HEK293 (cell line): ENCODE results near the gene HOXB7.

Source experiments
- ATF2 ChIP-seq: fragments of 450-650 bp; formaldehyde crosslinking; IDR thresholded peaks from 2 replicates; pipeline ENCODE4 v1.5.1; 2016; ENCODE audit warnings: missing biosample characterization, missing genetic modification characterization, low read depth
- ELK4 ChIP-seq: IDR thresholded peaks from 2 replicates; pipeline ENCODE4 v1.6.1; 2011; ENCODE audit warnings: mild to moderate bottlenecking, low read depth, low read length, borderline replicate concordance
- HOXA7 ChIP-seq: sonication (generic); formaldehyde crosslinking; IDR thresholded peaks from 2 replicates; pipeline ENCODE4 v1.8.1; 2022; ENCODE audit warnings: missing genetic modification reagents, borderline replicate concordance
- IKZF3 ChIP-seq: fragments of 450-650 bp; IDR thresholded peaks from 2 replicates; pipeline ENCODE4 v1.5.0; 2018; ENCODE audit warnings: missing biosample characterization, mild to moderate bottlenecking, missing genetic modification characterization, moderate library complexity
- KLF9 ChIP-seq: fragments of 450-650 bp; formaldehyde crosslinking; IDR thresholded peaks from 2 replicates; pipeline ENCODE4 v1.5.1; 2016; ENCODE audit warnings: missing biosample characterization, missing genetic modification characterization, low read depth
- MZF1 ChIP-seq: fragments of 450-650 bp; formaldehyde crosslinking; IDR thresholded peaks from 2 replicates; pipeline ENCODE4 v1.5.1; 2017; ENCODE audit warnings: missing biosample characterization, missing genetic modification characterization, borderline replicate concordance
- SP7 ChIP-seq: fragments of 450-650 bp; formaldehyde crosslinking; IDR thresholded peaks from 2 replicates; pipeline ENCODE4 v1.5.1; 2016; ENCODE audit warnings: missing biosample characterization, missing genetic modification characterization
- ZBTB49 ChIP-seq: fragments of 450-650 bp; formaldehyde crosslinking; IDR thresholded peaks from 2 replicates; pipeline ENCODE4 v1.5.1; 2016; ENCODE audit warnings: missing biosample characterization, missing genetic modification characterization, low read depth
- ZEB2 ChIP-seq: fragments of 450-650 bp; formaldehyde crosslinking; IDR thresholded peaks from 2 replicates; pipeline ENCODE4 v1.5.1; 2016; ENCODE audit warnings: missing biosample characterization, missing genetic modification characterization
- ZNF24 ChIP-seq: fragments of 450-650 bp; formaldehyde crosslinking; IDR thresholded peaks from 2 replicates; pipeline ENCODE4 v1.5.1; 2016; ENCODE audit warnings: missing biosample characterization, missing genetic modification characterization
- ZNF341 ChIP-seq: fragments of 450-650 bp; formaldehyde crosslinking; IDR thresholded peaks from 2 replicates; pipeline ENCODE4; 2016; ENCODE audit warnings: low read depth, missing biosample characterization, missing genetic modification characterization
- ZNF362 ChIP-seq: fragments of 450-650 bp; formaldehyde crosslinking; IDR thresholded peaks from 2 replicates; pipeline ENCODE4 v1.5.1; 2016; ENCODE audit warnings: missing biosample characterization, missing genetic modification characterization
- ZNF37A ChIP-seq: fragments of 450-650 bp; IDR thresholded peaks from 2 replicates; pipeline ENCODE4 v1.5.1; 2018; ENCODE audit warnings: missing biosample characterization, missing genetic modification characterization
- ZNF394 ChIP-seq: fragments of 450-650 bp; formaldehyde crosslinking; IDR thresholded peaks from 2 replicates; pipeline ENCODE4 v1.5.1; 2016; ENCODE audit warnings: missing biosample characterization, missing genetic modification characterization, mild to moderate bottlenecking, moderate library complexity, borderline replicate concordance
- ZNF555 ChIP-seq: fragments of 450-650 bp; formaldehyde crosslinking; conservative IDR thresholded peaks from 2 replicates; pipeline ENCODE4 v1.5.1; 2017; ENCODE audit warnings: missing biosample characterization, mild to moderate bottlenecking, missing genetic modification characterization, inconsistent platforms
- ZNF664 ChIP-seq: fragments of 450-650 bp; formaldehyde crosslinking; IDR thresholded peaks from 2 replicates; pipeline ENCODE4 v1.5.1; 2016; ENCODE audit warnings: missing biosample characterization, missing genetic modification characterization
- ZNF701 ChIP-seq: fragments of 450-650 bp; formaldehyde crosslinking; IDR thresholded peaks from 2 replicates; pipeline ENCODE4 v1.5.1; 2016; ENCODE audit warnings: missing biosample characterization, missing genetic modification characterization
- ZNF776 ChIP-seq: fragments of 450-650 bp; formaldehyde crosslinking; IDR thresholded peaks from 2 replicates; pipeline ENCODE4 v1.5.0; 2017; ENCODE audit warnings: missing biosample characterization, missing genetic modification characterization, borderline replicate concordance
- ZSCAN16 ChIP-seq: fragments of 450-650 bp; formaldehyde crosslinking; IDR thresholded peaks from 2 replicates; pipeline ENCODE4 v1.5.1; 2016; ENCODE audit warnings: missing biosample characterization, missing genetic modification characterization
- TF ChIP-seq, protein P1 (sequence below): fragments of 450-650 bp; formaldehyde crosslinking; IDR thresholded peaks from 2 replicates; pipeline ENCODE4 v1.5.1; 2016; ENCODE audit warnings: missing biosample characterization, missing genetic modification characterization
- TF ChIP-seq, protein P2 (sequence below): fragments of 450-650 bp; formaldehyde crosslinking; IDR thresholded peaks from 2 replicates; pipeline ENCODE4 v1.5.1; 2016; ENCODE audit warnings: missing biosample characterization, missing genetic modification characterization
- TF ChIP-seq, protein P3 (sequence below): fragments of 450-650 bp; formaldehyde crosslinking; IDR thresholded peaks from 2 replicates; pipeline ENCODE4 v1.5.1; 2017; ENCODE audit warnings: missing biosample characterization, missing genetic modification characterization
- TF ChIP-seq, protein P4 (sequence below): fragments of 450-650 bp; formaldehyde crosslinking; IDR thresholded peaks from 2 replicates; pipeline ENCODE4 v1.5.1; 2016; ENCODE audit warnings: missing biosample characterization, missing genetic modification characterization

HOXB7 gene

GRCh38 chr17:48647103-48647962 is 36.5 kb upstream of the HOXB7 start (continued):
- no peak for TF ChIP-seq ATF2 (tag by site-specific recombination)
- TF ChIP-seq ZNF362 (tag by site-specific recombination): no peak
- TF ChIP-seq ZSCAN16 (tag by site-specific recombination): no peak
- TF ChIP-seq ZNF776 (tag by site-specific recombination): no peak
- TF ChIP-seq ZNF394 (tag by site-specific recombination): no peak
- no peak for TF ChIP-seq ZNF24
- no peak for TF ChIP-seq ELK4
- TF ChIP-seq ZEB2 (tag by site-specific recombination): no peak
- peak; percentile 56; the same call in 1 of the 2 replicates for TF ChIP-seq IKZF3 (tag by site-specific recombination)
- no peak for TF ChIP-seq HOXA7 (CRISPR knock-in tag)
- TF ChIP-seq, protein P1, sequence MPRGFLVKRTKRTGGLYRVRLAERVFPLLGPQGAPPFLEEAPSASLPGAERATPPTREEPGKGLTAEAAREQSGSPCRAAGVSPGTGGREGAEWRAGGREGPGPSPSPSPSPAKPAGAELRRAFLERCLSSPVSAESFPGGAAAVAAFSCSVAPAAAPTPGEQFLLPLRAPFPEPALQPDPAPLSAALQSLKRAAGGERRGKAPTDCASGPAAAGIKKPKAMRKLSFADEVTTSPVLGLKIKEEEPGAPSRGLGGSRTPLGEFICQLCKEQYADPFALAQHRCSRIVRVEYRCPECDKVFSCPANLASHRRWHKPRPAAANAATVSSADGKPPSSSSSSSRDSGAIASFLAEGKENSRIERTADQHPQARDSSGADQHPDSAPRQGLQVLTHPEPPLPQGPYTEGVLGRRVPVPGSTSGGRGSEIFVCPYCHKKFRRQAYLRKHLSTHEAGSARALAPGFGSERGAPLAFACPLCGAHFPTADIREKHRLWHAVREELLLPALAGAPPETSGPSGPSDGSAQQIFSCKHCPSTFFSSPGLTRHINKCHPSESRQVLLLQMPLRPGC (tag by site-specific recombination): no peak
- TF ChIP-seq KLF9 (tag by site-specific recombination): peak; percentile 54
- no peak for TF ChIP-seq ZNF701 (tag by site-specific recombination)
- no peak for TF ChIP-seq ZNF555 (tag by site-specific recombination)
- TF ChIP-seq, protein P2, sequence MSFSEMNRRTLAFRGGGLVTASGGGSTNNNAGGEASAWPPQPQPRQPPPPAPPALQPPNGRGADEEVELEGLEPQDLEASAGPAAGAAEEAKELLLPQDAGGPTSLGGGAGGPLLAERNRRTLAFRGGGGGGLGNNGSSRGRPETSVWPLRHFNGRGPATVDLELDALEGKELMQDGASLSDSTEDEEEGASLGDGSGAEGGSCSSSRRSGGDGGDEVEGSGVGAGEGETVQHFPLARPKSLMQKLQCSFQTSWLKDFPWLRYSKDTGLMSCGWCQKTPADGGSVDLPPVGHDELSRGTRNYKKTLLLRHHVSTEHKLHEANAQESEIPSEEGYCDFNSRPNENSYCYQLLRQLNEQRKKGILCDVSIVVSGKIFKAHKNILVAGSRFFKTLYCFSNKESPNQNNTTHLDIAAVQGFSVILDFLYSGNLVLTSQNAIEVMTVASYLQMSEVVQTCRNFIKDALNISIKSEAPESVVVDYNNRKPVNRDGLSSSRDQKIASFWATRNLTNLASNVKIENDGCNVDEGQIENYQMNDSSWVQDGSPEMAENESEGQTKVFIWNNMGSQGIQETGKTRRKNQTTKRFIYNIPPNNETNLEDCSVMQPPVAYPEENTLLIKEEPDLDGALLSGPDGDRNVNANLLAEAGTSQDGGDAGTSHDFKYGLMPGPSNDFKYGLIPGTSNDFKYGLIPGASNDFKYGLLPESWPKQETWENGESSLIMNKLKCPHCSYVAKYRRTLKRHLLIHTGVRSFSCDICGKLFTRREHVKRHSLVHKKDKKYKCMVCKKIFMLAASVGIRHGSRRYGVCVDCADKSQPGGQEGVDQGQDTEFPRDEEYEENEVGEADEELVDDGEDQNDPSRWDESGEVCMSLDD: peak; percentile 24; the same call in 1 of the 2 replicates
- TF ChIP-seq, protein P3, sequence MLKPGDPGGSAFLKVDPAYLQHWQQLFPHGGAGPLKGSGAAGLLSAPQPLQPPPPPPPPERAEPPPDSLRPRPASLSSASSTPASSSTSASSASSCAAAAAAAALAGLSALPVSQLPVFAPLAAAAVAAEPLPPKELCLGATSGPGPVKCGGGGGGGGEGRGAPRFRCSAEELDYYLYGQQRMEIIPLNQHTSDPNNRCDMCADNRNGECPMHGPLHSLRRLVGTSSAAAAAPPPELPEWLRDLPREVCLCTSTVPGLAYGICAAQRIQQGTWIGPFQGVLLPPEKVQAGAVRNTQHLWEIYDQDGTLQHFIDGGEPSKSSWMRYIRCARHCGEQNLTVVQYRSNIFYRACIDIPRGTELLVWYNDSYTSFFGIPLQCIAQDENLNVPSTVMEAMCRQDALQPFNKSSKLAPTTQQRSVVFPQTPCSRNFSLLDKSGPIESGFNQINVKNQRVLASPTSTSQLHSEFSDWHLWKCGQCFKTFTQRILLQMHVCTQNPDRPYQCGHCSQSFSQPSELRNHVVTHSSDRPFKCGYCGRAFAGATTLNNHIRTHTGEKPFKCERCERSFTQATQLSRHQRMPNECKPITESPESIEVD (tag by site-specific recombination): no peak
- TF ChIP-seq ZNF37A: no peak
- no peak for TF ChIP-seq ZBTB49 (tag by site-specific recombination)
- TF ChIP-seq SP7 (tag by site-specific recombination): no peak
- TF ChIP-seq ZNF664 (tag by site-specific recombination): no peak
- no peak for TF ChIP-seq MZF1 (tag by site-specific recombination)
- TF ChIP-seq, protein P4, sequence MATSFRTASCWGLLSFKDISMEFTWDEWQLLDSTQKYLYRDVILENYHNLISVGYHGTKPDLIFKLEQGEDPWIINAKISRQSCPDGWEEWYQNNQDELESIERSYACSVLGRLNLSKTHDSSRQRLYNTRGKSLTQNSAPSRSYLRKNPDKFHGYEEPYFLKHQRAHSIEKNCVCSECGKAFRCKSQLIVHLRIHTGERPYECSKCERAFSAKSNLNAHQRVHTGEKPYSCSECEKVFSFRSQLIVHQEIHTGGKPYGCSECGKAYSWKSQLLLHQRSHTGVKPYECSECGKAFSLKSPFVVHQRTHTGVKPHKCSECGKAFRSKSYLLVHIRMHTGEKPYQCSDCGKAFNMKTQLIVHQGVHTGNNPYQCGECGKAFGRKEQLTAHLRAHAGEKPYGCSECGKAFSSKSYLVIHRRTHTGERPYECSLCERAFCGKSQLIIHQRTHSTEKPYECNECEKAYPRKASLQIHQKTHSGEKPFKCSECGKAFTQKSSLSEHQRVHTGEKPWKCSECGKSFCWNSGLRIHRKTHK (tag by site-specific recombination): no peak
- TF ChIP-seq ZNF341 (tag by site-specific recombination): peak; percentile 64
